GM23248 (cell line): Measurements from ENCODE around the gene GRB14.

ENCODE experiments used
- EZH2 ChIP-seq: fragments of 200-600 bp; sonication (generic); IDR thresholded peaks from 2 replicates; pipeline ENCODE4 v1.6.1; 2018; ENCODE audit warnings: antibody characterized with exemption, mild to moderate bottlenecking; ENCODE audit not compliant: insufficient read depth, poor library complexity, severe bottlenecking
- EZH2phosphoT487 ChIP-seq: fragments of 200-600 bp; sonication (generic); IDR thresholded peaks from 2 replicates; pipeline ENCODE4 v1.6.1; 2018; ENCODE audit warnings: antibody characterized with exemption, moderate library complexity, mild to moderate bottlenecking, low read depth; ENCODE audit not compliant: insufficient read depth

DNA sequence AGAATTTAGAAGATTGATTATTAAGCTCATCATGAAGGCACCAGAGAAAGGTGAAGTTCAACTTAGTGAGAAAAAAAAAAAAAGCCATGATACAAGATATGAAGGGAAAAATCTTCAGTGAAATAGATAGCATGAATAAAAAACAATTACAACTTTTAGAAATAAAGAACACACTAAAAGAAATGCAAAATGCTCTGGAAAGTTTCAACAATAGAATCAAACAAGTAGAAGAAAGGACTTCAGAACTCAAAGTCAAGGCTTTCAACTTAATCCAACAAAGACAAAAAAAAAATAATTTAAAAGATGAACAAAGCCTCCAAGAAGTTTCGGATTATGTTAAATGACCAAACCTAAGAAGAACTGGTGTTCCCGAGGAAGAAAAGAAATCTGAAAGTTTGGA is 105.5 kb downstream of the GRB14 start:
- TF ChIP-seq EZH2phosphoT487 (no peak), EZH2 (no peak)
